OCI-LY7 (cell line): ENCODE data around the gene ANKS6. TPM values are rescaled to one million over a fixed set of nuclear protein-coding genes. Genes with fewer than 3 reads are reported as not detected.

Experiments
- BruUV-seq: library from RNA; stranded (reverse); fragments of 400-500 nt; replicated peaks from 2 replicates; lab custom pipeline; 2021; lab: Mats Ljungman, UMichigan
- CTCF ChIA-PET: fragments of 300-600 bp; sonication (Branson Sonifier 250); formaldehyde crosslinking; loops from one replicate; lab custom pipeline; 2022; ENCODE audit warnings: antibody characterized with exemption; ENCODE audit not compliant: unreplicated experiment; lab: Charles Lee
- POLR2A ChIA-PET: fragments of 300-600 bp; sonication (Branson Sonifier 250); formaldehyde crosslinking; loops from one replicate; lab custom pipeline; 2022; ENCODE audit warnings: antibody characterized with exemption; lab: Charles Lee
- DNase-seq: peaks from one replicate; pipeline ENCODE4 v3.0.0-alpha.2; 2015; ENCODE audit warnings: low spot score
- H2AFZ ChIP-seq: fragments of 200-600 bp; sonication (generic), shearing (Covaris generic); 2 replicates; pipeline ENCODE4 v1.6.1; 2014; ENCODE audit warnings: mild to moderate bottlenecking, antibody characterized with exemption, low read length, moderate library complexity
- H3K27ac ChIP-seq: fragments of 200-600 bp; sonication (generic); 2 replicates; pipeline ENCODE4 v1.5.1; 2014; ENCODE audit warnings: mixed run types, low read depth, mild to moderate bottlenecking, moderate library complexity, low read length, inconsistent platforms; ENCODE audit not compliant: poor library complexity, severe bottlenecking
- H3K36me3 ChIP-seq: fragments of 200-600 bp; sonication (generic); 2 replicates; pipeline ENCODE4 v1.6.1; 2014; ENCODE audit warnings: mild to moderate bottlenecking, antibody characterized with exemption, low read length, moderate library complexity, mixed read lengths; ENCODE audit not compliant: insufficient read depth
- H3K4me1 ChIP-seq: fragments of 200-600 bp; sonication (generic); 2 replicates; pipeline ENCODE4 v1.5.1; 2014; ENCODE audit warnings: mild to moderate bottlenecking, low read length; ENCODE audit not compliant: insufficient read depth, poor library complexity, severe bottlenecking
- H3K4me2 ChIP-seq: fragments of 200-600 bp; sonication (generic); 2 replicates; pipeline ENCODE4 v1.6.1; 2014; ENCODE audit warnings: mild to moderate bottlenecking, low read length
- H3K4me3 ChIP-seq: fragments of 200-600 bp; sonication (generic); 2 replicates; pipeline ENCODE4 v1.5.1; 2014; ENCODE audit warnings: mild to moderate bottlenecking, low read depth, low read length; ENCODE audit not compliant: poor library complexity, severe bottlenecking
- H3K79me2 ChIP-seq: fragments of 200-600 bp; sonication (generic); 2 replicates; pipeline ENCODE4 v1.6.1; 2016; ENCODE audit warnings: low read depth, mild to moderate bottlenecking, low read length, moderate library complexity, mixed read lengths; ENCODE audit not compliant: insufficient read depth
- H3K9me2 ChIP-seq: fragments of 200-600 bp; sonication (generic); 2 replicates; pipeline ENCODE4 v1.6.1; 2016; ENCODE audit warnings: mild to moderate bottlenecking, low read length, mixed read lengths; ENCODE audit not compliant: insufficient read depth
- H3K9me3 ChIP-seq: fragments of 200-600 bp; sonication (generic); 2 replicates; pipeline ENCODE4 v1.6.1; 2014; ENCODE audit warnings: mild to moderate bottlenecking, mixed run types, low read length, mixed read lengths
- H4K20me1 ChIP-seq: fragments of 200-600 bp; sonication (generic); 2 replicates; pipeline ENCODE4 v1.6.1; 2014; ENCODE audit warnings: mild to moderate bottlenecking, antibody characterized with exemption, low read length, moderate library complexity, mixed read lengths; ENCODE audit not compliant: insufficient read depth
- CTCF ChIP-seq: fragments of 200-600 bp; sonication (generic); conservative IDR thresholded peaks from 2 replicates; pipeline ENCODE4 v1.5.1; 2014; ENCODE audit warnings: mild to moderate bottlenecking, antibody characterized with exemption, low read length, moderate library complexity, mixed read lengths
- EZH2phosphoT487 ChIP-seq: fragments of 200-600 bp; sonication (generic); IDR thresholded peaks from 2 replicates; pipeline ENCODE4 v1.6.1; 2018; ENCODE audit warnings: low read depth, borderline replicate concordance, mild to moderate bottlenecking, mixed run types, antibody characterized with exemption, low read length, moderate library complexity, mixed read lengths
- intact Hi-C: fragments of 100-400 bp; cut with micrococcal nuclease; formaldehyde crosslinking; loops from one replicate; pipeline ENCODE4 v1.10.0; 2022; ENCODE audit not compliant: unreplicated experiment
- total RNA-seq, 2 experiments: library from RNA; depleted of rRNA in 1 of 2; stranded (reverse); fragments of >200 nt in 1 of 2; shearing (Covaris generic) in 1 of 2; gene quantifications; 2 replicates each; pipeline ENCODE4 v1.2.3, GENCODE V29; 2014 to 2022

Gene ANKS6
- total RNA-seq, 2 experiments from 2014 or later, result 22.2 to 28.5 TPM

DNA sequence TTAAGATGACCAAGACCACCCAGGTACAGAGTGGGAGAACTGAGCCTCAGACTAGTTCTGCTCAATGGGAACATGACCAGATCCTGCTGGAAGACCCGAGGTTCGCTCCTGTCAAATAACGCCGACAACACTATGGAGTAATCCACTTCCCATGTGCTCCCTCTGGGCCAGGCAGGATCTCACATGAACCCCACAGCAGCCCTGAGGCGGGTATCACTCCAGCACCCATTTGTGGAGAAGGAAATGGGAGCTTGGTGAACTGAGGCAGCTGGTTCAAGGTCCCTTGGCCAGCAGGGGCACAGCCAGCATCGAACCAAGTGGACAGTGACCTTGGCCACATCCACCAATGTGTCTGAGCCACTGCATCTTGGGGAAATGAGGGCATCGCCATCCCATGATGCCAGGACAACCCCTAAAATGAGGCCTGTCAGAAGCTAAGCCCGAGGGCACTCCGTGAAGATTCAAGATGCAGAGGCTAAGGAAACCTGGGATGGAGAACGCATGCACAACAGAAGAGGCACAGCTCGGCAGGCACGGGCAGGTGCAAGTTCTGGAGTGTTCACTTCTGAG lies 8.5 kb downstream of the ANKS6 start:
- peaks cover 13% of the 10 kb centered on the region; the same call in 1 of the 2 replicates for H4K20me1 ChIP-seq
- TF ChIP-seq EZH2phosphoT487, result no peak
- no peak for TF ChIP-seq CTCF
- peaks cover 4% of the 10 kb centered on the region for H3K4me1 ChIP-seq
- no peaks in the 10 kb centered on the region for H3K9me3 ChIP-seq
- H2AFZ ChIP-seq, result no peak overlapping the region
- BruUV-seq, result no TSS peak
- H3K36me3 ChIP-seq, result 0 out of 2 replicates have a peak, but pooled peaks cover 4% of the 10 kb centered on the region
- H3K27ac ChIP-seq, result no peak overlapping the region
- H3K9me2 ChIP-seq, result no peaks in the 10 kb centered on the region
- POLR2A ChIA-PET, result no interaction called here
- H3K4me2 ChIP-seq, result no peak overlapping the region
- CTCF ChIA-PET, result no interaction called here
- intact Hi-C loops, result loop anchor here (10.0 kb wide), 1 partner anchor 413 kb away; no protein-coding TSS in a partner anchor
- no peak overlapping the region for H3K4me3 ChIP-seq
- H3K79me2 ChIP-seq, result no peaks in the 10 kb centered on the region
- DNase-seq, result no peak

DNA sequence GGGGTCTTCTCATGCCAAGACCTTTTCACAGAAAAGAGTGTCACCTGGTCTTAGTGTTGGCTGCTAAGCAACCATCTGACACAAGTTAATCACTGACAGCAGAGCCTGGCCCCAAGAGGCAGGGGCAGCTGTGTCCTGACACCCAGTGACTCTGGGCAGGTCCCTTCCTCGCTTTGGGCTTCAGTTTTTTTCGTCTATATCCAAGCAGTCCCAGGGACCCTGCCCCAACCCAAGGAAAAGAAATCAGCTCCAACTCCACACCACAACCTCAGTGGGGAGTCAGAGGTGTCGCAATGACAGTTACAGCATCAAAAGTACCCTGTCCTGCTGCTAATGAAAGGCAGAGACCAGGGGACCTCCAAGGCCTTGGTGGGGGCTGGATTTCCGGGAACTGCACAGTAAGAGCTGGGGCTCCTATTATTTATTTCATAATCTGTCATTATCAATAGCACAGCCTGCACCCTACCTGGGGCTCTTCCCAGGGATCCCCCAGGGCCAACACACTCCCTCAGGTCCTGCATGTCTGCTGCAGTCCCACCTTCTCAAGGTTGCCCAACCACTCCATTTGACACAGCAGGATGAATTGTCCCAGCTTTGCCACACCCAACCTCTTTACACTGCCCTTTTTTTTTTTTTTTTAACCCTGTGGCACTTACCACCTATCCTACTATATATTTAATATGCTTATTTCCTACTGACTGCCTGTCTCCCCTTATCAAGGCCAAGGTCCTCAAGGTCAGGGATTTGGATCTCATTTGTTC lies 9.4 kb downstream of the ANKS6 start:
- H3K36me3 ChIP-seq, result 0 out of 2 replicates have a peak, but pooled peaks cover 4% of the 10 kb centered on the region
- H2AFZ ChIP-seq, result no peak overlapping the region
- ChIA-PET POLR2A (interaction anchor here (0.7 kb wide), 1 partner anchor 414 kb away, joined by 3 read pairs; no protein-coding TSS in a partner anchor), CTCF (no interaction called here)
- no peak overlapping the region for H3K27ac ChIP-seq
- H3K9me3 ChIP-seq, result no peaks in the 10 kb centered on the region
- no peaks in the 10 kb centered on the region for H3K79me2 ChIP-seq
- BruUV-seq, result no TSS peak
- no peak overlapping the region for H3K4me2 ChIP-seq
- no peaks in the 10 kb centered on the region for H3K4me1 ChIP-seq
- no peak for DNase-seq
- H3K9me2 ChIP-seq, result no peaks in the 10 kb centered on the region
- intact Hi-C loops, result loop anchor here (10.0 kb wide), 1 partner anchor 412 kb away; no protein-coding TSS in a partner anchor
- 0 out of 2 replicates have a peak, but pooled peaks cover 9% of the 10 kb centered on the region for H4K20me1 ChIP-seq
- H3K4me3 ChIP-seq, result no peak overlapping the region
- no peak for TF ChIP-seq CTCF
- TF ChIP-seq EZH2phosphoT487, result no peak
